Activated T-helper 1 cell treated with anti-CD3 and anti-CD28 coated beads, Interleukin-12 subunit alpha, Interleukin-12 subunit beta, Interleukin-2, Interleukin-4 antibody, amounts not matched to agents 30 ng/mL and 10 ng/mL and 1 ng/mL, durations not matched to agents 14 hours and 24 hours and 36 hours (primary cell): Measurements from ENCODE around the gene ARG2. TPM values are rescaled to one million over a fixed set of nuclear protein-coding genes. Genes with fewer than 3 reads are reported as not detected.

ENCODE experiments used
- DNase-seq: peaks from one replicate; pipeline ENCODE4 v3.0.0; 2021; ENCODE audit warnings: low spot score
- H3K27ac Mint-ChIP-seq: one replicate; pipeline ENCODE4 v1.8.0; 2021; ENCODE audit warnings: mild to moderate bottlenecking, mixed read lengths
- H3K27me3 Mint-ChIP-seq: one replicate; pipeline ENCODE4 v1.8.0; 2022; ENCODE audit warnings: mild to moderate bottlenecking, moderate library complexity, mixed read lengths; ENCODE audit not compliant: insufficient read depth
- H3K36me3 Mint-ChIP-seq: one replicate; pipeline ENCODE4 v1.8.0; 2021; ENCODE audit warnings: low read depth, mixed read lengths
- H3K4me1 Mint-ChIP-seq: one replicate; pipeline ENCODE4 v1.8.0; 2021; ENCODE audit warnings: low read depth, mixed read lengths
- H3K4me3 Mint-ChIP-seq: one replicate; pipeline ENCODE4 v1.8.0; 2021; ENCODE audit warnings: mild to moderate bottlenecking, moderate library complexity, mixed read lengths
- H3K9me3 Mint-ChIP-seq: one replicate; pipeline ENCODE4 v1.8.0; 2021; ENCODE audit warnings: mixed read lengths
- intact Hi-C: fragments of 100-400 bp; cut with micrococcal nuclease; formaldehyde crosslinking; loops from one replicate; pipeline ENCODE4 v1.15.1; 2024
- total RNA-seq: library from RNA; stranded (reverse); gene quantifications from 2 replicates; pipeline ENCODE4 v1.2.3, GENCODE V29; 2022

ARG2 gene
- total RNA-seq, 1 donor from 2014 or later = 5.2 TPM

DNA sequence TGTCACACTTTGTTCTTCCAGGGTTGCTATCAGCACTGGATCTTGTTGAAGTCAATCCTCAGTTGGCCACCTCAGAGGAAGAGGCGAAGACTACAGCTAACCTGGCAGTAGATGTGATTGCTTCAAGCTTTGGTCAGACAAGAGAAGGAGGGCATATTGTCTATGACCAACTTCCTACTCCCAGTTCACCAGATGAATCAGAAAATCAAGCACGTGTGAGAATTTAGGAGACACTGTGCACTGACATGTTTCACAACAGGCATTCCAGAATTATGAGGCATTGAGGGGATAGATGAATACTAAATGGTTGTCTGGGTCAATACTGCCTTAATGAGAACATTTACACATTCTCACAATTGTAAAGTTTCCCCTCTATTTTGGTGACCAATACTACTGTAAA, 31.0 kb downstream of the ARG2 start:
- no peaks in the 10 kb centered on the region for H3K27me3 Mint-ChIP-seq
- no peak for DNase-seq
- intact Hi-C loops = no loop called here
- no peaks in the 10 kb centered on the region for H3K9me3 Mint-ChIP-seq
- peaks cover 41% of the 10 kb centered on the region for H3K36me3 Mint-ChIP-seq
- no peak overlapping the region for H3K27ac Mint-ChIP-seq
- no peaks in the 10 kb centered on the region for H3K4me1 Mint-ChIP-seq
- H3K4me3 Mint-ChIP-seq = no peak overlapping the region

DNA sequence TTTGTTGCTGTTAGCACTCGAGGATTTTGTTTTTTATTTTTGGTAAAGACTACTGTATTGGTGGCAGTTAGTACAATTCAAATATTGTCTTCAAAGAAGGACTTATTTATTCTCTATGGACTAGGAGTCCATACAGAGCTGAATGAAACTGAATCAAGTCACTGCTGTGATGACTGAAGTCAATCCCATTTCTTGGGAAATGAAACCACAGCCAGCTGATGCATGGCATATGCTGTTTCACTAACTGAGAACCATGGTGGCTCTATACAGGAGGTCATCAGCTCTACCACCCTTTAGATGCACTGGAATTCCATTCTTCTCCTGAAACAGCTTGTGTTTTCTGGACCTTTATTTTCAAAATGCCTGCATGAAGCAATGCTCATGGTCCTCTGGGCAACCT, 32.5 kb downstream of the ARG2 start:
- peaks cover 38% of the 10 kb centered on the region for H3K36me3 Mint-ChIP-seq
- H3K4me3 Mint-ChIP-seq = no peak overlapping the region
- no peak for DNase-seq
- H3K27me3 Mint-ChIP-seq = no peaks in the 10 kb centered on the region
- no peak overlapping the region for H3K27ac Mint-ChIP-seq
- intact Hi-C loops = no loop called here
- no peaks in the 10 kb centered on the region for H3K9me3 Mint-ChIP-seq
- no peaks in the 10 kb centered on the region for H3K4me1 Mint-ChIP-seq

DNA sequence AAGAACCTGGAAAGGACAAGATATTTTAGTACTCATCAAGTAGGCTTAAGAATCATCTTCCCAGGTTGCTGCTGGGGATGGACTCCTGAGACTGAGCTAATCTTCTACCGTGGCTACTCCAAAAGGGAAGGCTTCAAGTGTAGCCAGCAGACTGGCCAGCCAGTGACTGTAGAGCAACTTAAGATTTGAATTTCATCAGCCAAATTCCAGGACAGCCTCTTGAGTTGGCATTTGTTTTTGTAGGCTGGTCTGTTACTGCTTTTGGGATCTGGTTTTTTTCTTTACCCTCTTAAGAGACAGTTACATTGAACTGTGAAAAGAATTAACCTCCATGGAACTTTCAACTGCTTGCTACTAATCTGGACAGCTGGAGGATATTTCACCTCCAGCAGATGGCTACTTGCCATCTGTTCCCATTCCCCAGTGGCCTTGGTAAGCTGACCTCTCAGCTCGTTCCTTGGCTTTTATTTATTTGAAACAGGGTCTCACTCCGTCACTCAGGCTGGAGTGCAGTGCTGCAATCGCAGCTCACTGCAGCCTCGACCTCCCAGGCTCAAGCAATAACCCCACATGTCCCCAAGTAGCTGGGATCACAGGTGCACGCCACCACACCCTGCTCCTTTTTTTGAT, 34.0 kb downstream of the ARG2 start:
- Mint-ChIP-seq H3K36me3 (peaks cover 38% of the 10 kb centered on the region), H3K4me1 (no peaks in the 10 kb centered on the region), H3K27ac (no peak overlapping the region), H3K27me3 (no peaks in the 10 kb centered on the region), H3K4me3 (no peak overlapping the region), H3K9me3 (no peaks in the 10 kb centered on the region)
- no peak for DNase-seq
- intact Hi-C loops = no loop called here

DNA sequence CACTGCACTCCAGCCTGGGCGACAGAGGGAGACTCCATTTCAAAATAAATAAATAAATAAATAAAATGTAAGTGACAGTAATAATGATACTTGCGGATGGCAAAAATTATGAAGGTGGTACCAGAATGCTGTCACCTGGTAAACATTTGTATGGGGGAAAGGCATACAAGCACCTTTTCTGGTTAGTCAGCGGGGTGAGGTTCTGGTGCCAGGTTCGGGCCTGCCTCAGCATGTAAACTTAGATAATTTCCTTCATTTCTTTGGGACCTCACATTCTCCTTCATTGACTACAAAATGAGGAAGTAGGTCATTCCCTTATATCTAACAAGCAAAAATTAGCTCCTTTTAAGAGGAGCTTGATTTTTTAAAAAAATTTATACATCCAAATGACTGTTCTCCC, 43.9 kb downstream of the ARG2 start:
- H3K4me1 Mint-ChIP-seq = peaks cover 24% of the 10 kb centered on the region
- H3K4me3 Mint-ChIP-seq = no peak overlapping the region
- H3K27me3 Mint-ChIP-seq = no peaks in the 10 kb centered on the region
- H3K36me3 Mint-ChIP-seq = peaks cover 7% of the 10 kb centered on the region
- no peaks in the 10 kb centered on the region for H3K9me3 Mint-ChIP-seq
- intact Hi-C loops = no loop called here
- DNase-seq = no peak
- no peak overlapping the region for H3K27ac Mint-ChIP-seq

DNA sequence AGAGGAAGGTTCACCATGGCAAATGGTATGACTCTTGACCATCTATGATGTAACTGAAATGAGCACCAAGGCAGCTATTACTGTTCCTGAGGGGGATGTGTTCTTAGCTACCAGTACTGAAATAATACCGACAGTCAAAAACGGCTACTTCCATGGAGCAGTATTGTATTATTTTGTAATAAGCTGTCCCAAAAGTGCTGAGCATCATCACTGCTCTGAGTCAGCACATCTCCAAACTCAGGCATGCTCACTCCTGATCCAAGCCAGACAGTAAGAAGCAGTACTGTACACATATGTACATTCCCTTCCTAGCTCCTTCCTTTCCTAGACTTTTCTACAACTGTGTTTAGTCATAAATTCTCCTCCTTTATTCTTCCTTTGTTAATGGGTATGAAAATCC, 46.1 kb downstream of the ARG2 start:
- H3K4me1 Mint-ChIP-seq = peaks cover 33% of the 10 kb centered on the region

DNA sequence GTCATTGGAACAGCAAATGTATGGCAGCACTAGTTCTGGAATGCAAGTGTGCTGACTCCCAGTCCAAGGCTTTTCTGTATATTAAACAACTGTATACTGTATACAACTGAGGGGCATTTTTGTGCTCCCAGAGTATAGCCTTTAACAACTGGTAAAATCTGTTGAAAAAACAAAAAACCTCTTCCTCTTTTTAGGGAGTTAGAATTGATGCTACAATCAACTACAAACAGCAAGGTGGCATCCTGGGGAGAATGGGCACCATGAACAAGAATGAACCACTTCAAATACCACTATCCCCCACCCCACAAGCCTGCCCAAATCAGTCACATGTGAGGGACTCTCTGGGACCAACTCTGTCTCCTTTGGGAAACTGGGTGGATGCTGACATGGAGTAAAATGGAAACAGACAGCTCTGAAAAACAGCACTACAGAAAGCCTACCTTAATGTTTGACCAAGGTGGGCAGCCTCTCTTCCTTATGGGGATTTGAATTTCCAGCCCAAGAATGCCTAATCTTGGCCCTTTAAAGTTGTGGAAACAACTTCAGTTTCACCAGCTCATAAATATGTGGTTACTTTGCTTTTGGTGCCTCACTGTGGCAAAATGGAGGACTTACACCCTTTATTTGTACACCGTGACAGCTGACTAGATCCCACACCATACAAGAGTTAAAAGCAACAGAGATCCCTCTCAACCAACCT, 47.2 kb downstream of the ARG2 start:
- H3K36me3 Mint-ChIP-seq = peaks cover 5% of the 10 kb centered on the region

More for the DNA sequence above, 46.1 kb downstream of the ARG2 start:
- Mint-ChIP-seq H3K36me3 (peaks cover 5% of the 10 kb centered on the region), H3K4me3 (no peak overlapping the region), H3K27me3 (no peaks in the 10 kb centered on the region), H3K27ac (no peak overlapping the region), H3K9me3 (no peaks in the 10 kb centered on the region)
- intact Hi-C loops = no loop called here
- DNase-seq = no peak

DNA sequence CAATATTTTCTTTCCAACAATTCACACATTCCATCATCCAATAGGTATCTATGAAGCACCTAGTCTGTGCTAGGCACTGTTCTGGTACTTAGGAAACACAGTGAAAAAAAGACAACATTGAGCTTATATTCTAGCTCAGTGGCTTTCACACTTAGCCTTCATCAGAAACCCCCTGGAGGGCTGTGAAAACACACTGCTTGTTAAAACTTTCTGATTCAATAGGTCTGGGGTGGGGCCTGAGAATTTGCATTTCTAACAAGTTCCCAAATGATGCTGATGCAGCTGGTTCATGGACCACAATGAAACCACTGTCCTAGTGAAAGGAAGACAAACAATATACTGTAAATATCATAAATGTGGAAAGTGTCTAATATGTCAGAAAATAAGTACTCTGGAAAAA, 48.8 kb downstream of the ARG2 start:
- intact Hi-C loops = loop anchor here (1.0 kb wide), 1 partner anchor 12 kb away; no protein-coding TSS in a partner anchor
- peak overlapping the region; percentile 22 for H3K27ac Mint-ChIP-seq
- H3K4me3 Mint-ChIP-seq = no peak overlapping the region
- H3K36me3 Mint-ChIP-seq = peaks cover 4% of the 10 kb centered on the region
- no peaks in the 10 kb centered on the region for H3K9me3 Mint-ChIP-seq
- no peaks in the 10 kb centered on the region for H3K27me3 Mint-ChIP-seq
- no peak for DNase-seq
- peaks cover 43% of the 10 kb centered on the region for H3K4me1 Mint-ChIP-seq

More for the DNA sequence above, 47.2 kb downstream of the ARG2 start:
- H3K27me3 Mint-ChIP-seq = no peaks in the 10 kb centered on the region
- peak; percentile 14 for DNase-seq
- peaks cover 33% of the 10 kb centered on the region for H3K4me1 Mint-ChIP-seq
- H3K9me3 Mint-ChIP-seq = no peaks in the 10 kb centered on the region
- no peak overlapping the region for H3K4me3 Mint-ChIP-seq
- intact Hi-C loops = loop anchor here (1.0 kb wide), 6 partner anchors 37 to 240 kb away; partner anchors contain the start of gene PIGH
- H3K27ac Mint-ChIP-seq = no peak overlapping the region

DNA sequence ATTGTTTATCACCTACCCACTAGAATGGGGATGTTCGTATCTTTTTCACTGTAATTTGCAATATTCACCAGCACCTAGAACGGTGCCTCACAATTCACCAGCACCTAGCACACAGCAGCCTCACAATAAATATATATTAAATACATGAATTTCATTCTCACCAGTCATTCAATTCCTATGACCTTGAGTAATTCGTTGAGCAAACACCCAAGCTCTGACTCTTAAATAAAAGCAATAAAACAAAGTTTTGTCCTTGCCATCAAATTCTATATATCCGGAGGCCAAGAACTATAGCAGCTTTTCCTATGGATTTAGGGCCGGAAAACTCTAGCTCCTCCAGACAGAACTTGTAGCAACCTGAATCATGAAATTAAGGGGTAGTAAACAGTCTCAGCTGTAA, 53.7 kb downstream of the ARG2 start:
- H3K27me3 Mint-ChIP-seq = no peaks in the 10 kb centered on the region
- peak overlapping the region; percentile 64 for H3K27ac Mint-ChIP-seq
- peaks cover 20% of the 10 kb centered on the region for H3K36me3 Mint-ChIP-seq
- H3K4me3 Mint-ChIP-seq = peak overlapping the region; percentile 85
- H3K4me1 Mint-ChIP-seq = peaks cover 46% of the 10 kb centered on the region
- intact Hi-C loops = loop anchor here (10.0 kb wide), 1 partner anchor 1721 kb away; the partner anchor contains the start of genes ERH and SLC39A9
- H3K9me3 Mint-ChIP-seq = no peaks in the 10 kb centered on the region
- DNase-seq = no peak

DNA sequence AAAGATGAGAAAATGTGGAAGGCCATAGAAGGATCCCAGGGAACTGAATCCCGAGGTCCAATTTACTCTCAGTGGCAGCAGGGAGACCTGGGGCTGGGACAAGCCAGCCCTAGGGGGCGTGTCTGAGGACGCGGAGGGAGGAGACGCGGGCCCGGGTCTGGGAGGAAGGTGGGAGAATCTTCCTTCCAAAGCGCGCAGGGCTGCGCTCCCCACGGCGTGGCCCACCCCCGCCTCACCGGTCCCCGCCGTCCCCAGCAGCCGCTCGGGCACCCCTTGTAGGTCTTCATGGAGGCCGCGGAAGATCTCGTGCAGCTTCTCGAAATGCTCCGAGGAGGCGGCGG, 54.4 kb downstream of the ARG2 start:
- H3K4me3 Mint-ChIP-seq = peak overlapping the region; percentile 85
- DNase-seq = peak; percentile 53

DNA sequence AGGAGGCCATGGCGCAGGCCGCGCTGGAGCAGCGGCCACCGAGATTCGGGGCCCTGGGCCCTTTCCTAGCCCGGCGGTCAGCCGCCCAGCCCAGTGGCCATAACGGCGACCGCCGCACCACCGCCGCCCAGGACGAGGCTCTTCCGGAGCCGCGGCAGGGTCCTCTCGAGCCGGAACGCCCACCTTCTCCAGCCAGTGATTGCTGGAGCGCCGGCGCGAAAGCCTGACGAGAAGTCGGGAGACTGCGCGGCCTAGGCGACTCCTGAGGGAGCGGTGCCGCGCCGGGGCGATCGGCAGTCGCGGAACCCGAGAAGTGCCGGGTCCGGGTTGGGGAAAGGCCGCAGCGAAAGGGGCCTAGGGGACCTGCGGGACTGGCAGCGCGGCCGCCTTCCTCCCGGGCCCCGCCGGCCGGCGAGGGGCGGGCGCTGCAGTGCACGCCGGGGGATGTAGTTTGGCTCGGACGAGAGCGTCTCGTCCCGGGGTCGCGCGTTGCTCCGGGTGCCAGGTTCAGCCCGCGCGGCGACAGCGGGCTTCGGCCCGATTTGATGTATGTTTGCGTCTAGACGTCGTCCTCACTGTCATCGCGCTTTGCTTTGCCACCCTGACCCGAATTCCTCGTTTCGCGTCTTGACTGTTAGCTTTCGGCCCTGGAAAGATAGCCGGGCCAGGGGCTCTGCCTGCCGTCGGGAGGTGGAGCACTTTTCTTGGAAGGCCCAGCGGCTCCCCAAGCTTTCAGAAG, 54.9 kb downstream of the ARG2 start, which contains the start of gene VTI1B:
Gene VTI1B (minus strand): TSS at position 153 of the 739 bp plus-strand sequence. CDS start 143 bp downstream, at position 10.
- intact Hi-C loops = loop anchor here (1.0 to 10.0 kb wide), 7 partner anchors 21 to 1720 kb away; partner anchors contain the start of genes ARG2, EIF2S1, ERH and PIGH
- H3K27ac Mint-ChIP-seq = peak within 1 kb of the TSS; percentile 87
- DNase-seq = peak; percentile 70
- peaks cover 24% of the 10 kb centered on the region for H3K36me3 Mint-ChIP-seq
- H3K4me1 Mint-ChIP-seq = peaks cover 41% of the 10 kb centered on the region
- H3K27me3 Mint-ChIP-seq = no peaks in the 10 kb centered on the region
- no peaks in the 10 kb centered on the region for H3K9me3 Mint-ChIP-seq
- peak within 1 kb of the TSS; percentile 90 for H3K4me3 Mint-ChIP-seq

More for the DNA sequence above, 54.4 kb downstream of the ARG2 start:
- intact Hi-C loops = loop anchor here (2.0 to 10.0 kb wide), 5 partner anchors 31 to 1721 kb away; partner anchors contain the start of genes ARG2, EIF2S1, ERH and PIGH
- Mint-ChIP-seq H3K27me3 (no peaks in the 10 kb centered on the region), H3K36me3 (peaks cover 24% of the 10 kb centered on the region), H3K4me1 (peaks cover 45% of the 10 kb centered on the region), H3K27ac (peak overlapping the region; percentile 64), H3K9me3 (no peaks in the 10 kb centered on the region)

DNA sequence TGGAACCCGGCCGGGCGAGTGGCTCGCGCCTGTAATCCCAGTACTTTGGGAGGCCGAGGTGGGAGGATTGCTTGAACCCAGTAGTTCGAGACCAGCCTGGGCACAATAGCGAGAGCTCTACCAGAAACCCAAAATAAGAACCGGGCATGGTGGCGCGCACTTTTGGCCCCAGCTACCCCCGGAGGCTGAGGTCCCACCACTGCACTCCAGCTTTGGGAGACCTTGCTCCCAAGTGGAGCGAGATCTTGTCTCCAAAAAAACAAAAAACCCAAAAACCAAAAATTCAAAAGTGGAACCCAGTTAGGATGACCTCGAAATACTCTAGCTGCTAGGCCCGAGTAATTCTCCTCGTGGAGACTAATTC, 55.5 kb downstream of the ARG2 start:
- intact Hi-C loops = loop anchor here (1.0 to 10.0 kb wide), 7 partner anchors 20 to 1720 kb away; partner anchors contain the start of genes ARG2, EIF2S1, ERH and PIGH
- Mint-ChIP-seq H3K4me1 (peaks cover 46% of the 10 kb centered on the region), H3K4me3 (peak overlapping the region; percentile 90), H3K27me3 (no peaks in the 10 kb centered on the region), H3K27ac (peak overlapping the region; percentile 87), H3K9me3 (no peaks in the 10 kb centered on the region), H3K36me3 (peaks cover 27% of the 10 kb centered on the region)
- DNase-seq = no peak

DNA sequence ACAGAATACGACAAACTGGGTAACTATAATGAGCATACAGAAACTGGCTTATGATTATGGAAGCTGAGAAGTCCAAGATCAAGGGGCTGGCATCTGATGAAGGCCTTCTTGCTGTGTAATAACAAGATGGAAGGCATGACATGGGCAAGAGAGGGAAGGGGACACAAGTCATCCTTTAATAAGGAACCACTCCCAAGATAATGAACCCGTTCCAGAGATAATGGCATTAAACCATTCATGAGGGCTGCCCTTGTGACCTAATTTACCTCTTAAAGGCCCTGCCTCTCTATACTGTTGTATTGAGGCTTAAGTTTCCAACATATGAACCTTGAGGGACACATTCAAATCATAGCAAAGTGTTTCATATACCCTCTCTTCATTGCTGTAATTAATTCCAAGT, 59.3 kb downstream of the ARG2 start:
- H3K27me3 Mint-ChIP-seq = no peaks in the 10 kb centered on the region
- H3K4me3 Mint-ChIP-seq = no peak overlapping the region
- H3K4me1 Mint-ChIP-seq = peaks cover 46% of the 10 kb centered on the region
- DNase-seq = no peak
- H3K36me3 Mint-ChIP-seq = peaks cover 51% of the 10 kb centered on the region
- no peak overlapping the region for H3K27ac Mint-ChIP-seq
- no peaks in the 10 kb centered on the region for H3K9me3 Mint-ChIP-seq
- intact Hi-C loops = loop anchor here (5.0 to 10.0 kb wide), 2 partner anchors 138 to 1716 kb away; partner anchors contain the start of genes ERH, RAD51B, SLC39A9 and ZFYVE26
